Left renal pelvis (tissue), 4 donors: ENCODE measurements around the gene MACF1. TPM values are rescaled to one million over a fixed set of nuclear protein-coding genes. Genes with fewer than 3 reads are reported as not detected.
A peak's percentile ranks its signal among the peaks of the same experiment; 100 is the strongest.

ENCODE experiments used
- DNase-seq, 4 donors: peaks; one replicate each; pipeline ENCODE4 v3.0.0-alpha.2; 2013; ENCODE audit warnings: low read depth in 4 of 4, low spot score in 3 of 4
- polyA plus RNA-seq, 4 donors: library from polyadenylated mRNA; unstranded; fragments of 120-200 nt; gene quantifications; one replicate each; pipeline ENCODE4 v1.2.1, GENCODE V29; 2013; ENCODE audit not compliant: insufficient read length in 4 of 4

The MACF1 gene
- polyA plus RNA-seq, 4 donors: 202 to 261 (median 253) TPM

- DNase-seq: no peak
These were observed 182.5 kb downstream of the MACF1 start for GRCh38 chr1:39386997-39387396.

GRCh38 chr1:39387452-39387851 lies 183.0 kb downstream of the MACF1 start:
- DNase-seq: no peak

- no peak for DNase-seq
These were observed 187.5 kb downstream of the MACF1 start for GRCh38 chr1:39391691-39392679.

- no peak for DNase-seq
These were observed 188.5 kb downstream of the MACF1 start for GRCh38 chr1:39392851-39393573.

GRCh38 chr1:39393645-39394044 lies 189.2 kb downstream of the MACF1 start:
- DNase-seq: no peak

GRCh38 chr1:39394059-39394458 lies 189.6 kb downstream of the MACF1 start:
- no peak for DNase-seq

GRCh38 chr1:39394598-39394997 lies 190.1 kb downstream of the MACF1 start:
- no peak for DNase-seq

- DNase-seq: no peak
These were observed 190.9 kb downstream of the MACF1 start for GRCh38 chr1:39395357-39395831.

GRCh38 chr1:39396671-39397070 lies 192.2 kb downstream of the MACF1 start:
- no peak for DNase-seq

- DNase-seq: no peak
These were observed 193.0 kb downstream of the MACF1 start for GRCh38 chr1:39397487-39397886.

GRCh38 chr1:39398278-39399021 lies 194.0 kb downstream of the MACF1 start:
- no peak for DNase-seq

GRCh38 chr1:39401106-39401505 lies 196.6 kb downstream of the MACF1 start:
- no peak for DNase-seq

- no peak for DNase-seq
These were observed 200.4 kb downstream of the MACF1 start for GRCh38 chr1:39404876-39405275.

GRCh38 chr1:39405358-39405757 lies 200.9 kb downstream of the MACF1 start:
- DNase-seq: no peak

GRCh38 chr1:39406533-39407450 lies 202.3 kb downstream of the MACF1 start:
- DNase-seq: no peak

- no peak for DNase-seq
These were observed 203.0 kb downstream of the MACF1 start for GRCh38 chr1:39407510-39407895.

GRCh38 chr1:39407896-39408640 lies 203.6 kb downstream of the MACF1 start:
- DNase-seq: peak in 1 of 4 donors; percentile 60

- peak; percentile 81 to 91 (median 89) for DNase-seq
These were observed 204.2 kb downstream of the MACF1 start for GRCh38 chr1:39408641-39409054.
